ENCODE measurements around the gene DHX58. TPM values are rescaled to one million over a fixed set of nuclear protein-coding genes. Genes with fewer than 3 reads are reported as not detected.

The DHX58 gene
- total RNA-seq, 4 donors from 2014 or later = 1.1 to 4.4 (median 3.1) TPM

- no peaks in the 10 kb centered on the region for H3K9me3 ChIP-seq
- peaks cover 0 to 20% of the 10 kb centered on the region in 2 donors for H3K36me3 ChIP-seq
- H3K4me1 ChIP-seq = peaks cover 20 to 29% of the 10 kb centered on the region in 2 donors
- no peaks in the 10 kb centered on the region for H3K27me3 ChIP-seq
- TF ChIP-seq POLR2A (IDR thresholded peaks at IDR 0.05) (no peak), CTCF (IDR thresholded peaks at IDR 0.05 in 4 of 5, conservative IDR thresholded peaks at IDR 0.05 in 1 of 5) (peak; percentile 82 to 87 (median 86))
- H3K4me3 ChIP-seq = no peak overlapping the region
- intact Hi-C loops (cut with DNase I; ENCODE audit: low total_unique reads) (loop anchor here (1.0 kb wide), 2 partner anchors 50 to 92 kb away; no protein-coding TSS in a partner anchor), in situ Hi-C loops (cut with MboI; ENCODE audit: low sequenced_read_pairs in 4 of 4) (loop anchor here (5.0 to 10.0 kb wide), 4 partner anchors 52 to 155 kb away; partner anchors contain the start of genes CNP (in 2 of the 4) and NKIRAS2 (in 2 of the 4))
- peak; percentile 43 to 69 for ATAC-seq
- DNase-seq = peak; percentile 62 to 83
- H3K27ac ChIP-seq = no peak overlapping the region
Observed at GRCh38 chr17:42116705-42117396, 4.3 kb upstream of the DHX58 start.

GRCh38 chr17:42114118-42114517 is 1.6 kb upstream of the DHX58 start:
- H3K27ac ChIP-seq = no peak overlapping the region
- TF ChIP-seq POLR2A (IDR thresholded peaks at IDR 0.05) (no peak), CTCF (IDR thresholded peaks at IDR 0.05 in 4 of 5, conservative IDR thresholded peaks at IDR 0.05 in 1 of 5) (no peak)
- no peak overlapping the region for H3K4me3 ChIP-seq
- ATAC-seq = no peak
- intact Hi-C loops (cut with DNase I; ENCODE audit: low total_unique reads) = no loop called here
- DNase-seq = no peak
- peaks cover 0 to 20% of the 10 kb centered on the region in 2 donors for H3K36me3 ChIP-seq
- H3K9me3 ChIP-seq = no peaks in the 10 kb centered on the region
- in situ Hi-C loops (cut with MboI; ENCODE audit: low sequenced_read_pairs in 4 of 4) = loop anchor here (5.0 to 10.0 kb wide), 4 partner anchors 49 to 149 kb away; partner anchors contain the start of genes CNP (in 2 of the 4) and NKIRAS2 (in 2 of the 4)
- H3K27me3 ChIP-seq = no peaks in the 10 kb centered on the region
- peaks cover 15 to 16% of the 10 kb centered on the region in 2 donors for H3K4me1 ChIP-seq

GRCh38 chr17:42113293-42114069 is 967 bp upstream of the DHX58 start:
- DNase-seq (no peak), ATAC-seq (no peak)
- in situ Hi-C loops (cut with MboI; ENCODE audit: low sequenced_read_pairs in 4 of 4) = loop anchor here (5.0 to 10.0 kb wide), 4 partner anchors 49 to 149 kb away; partner anchors contain the start of genes CNP (in 2 of the 4) and NKIRAS2 (in 2 of the 4)
- H3K36me3 ChIP-seq = peaks cover 0 to 20% of the 10 kb centered on the region in 2 donors
- TF ChIP-seq CTCF (IDR thresholded peaks at IDR 0.05 in 4 of 5, conservative IDR thresholded peaks at IDR 0.05 in 1 of 5) (no peak), POLR2A (IDR thresholded peaks at IDR 0.05) (no peak)
- no peaks in the 10 kb centered on the region for H3K27me3 ChIP-seq
- peak overlapping the region in 1 of 4 donors; percentile 65 for H3K4me3 ChIP-seq
- intact Hi-C loops (cut with DNase I; ENCODE audit: low total_unique reads) = loop anchor here (2.0 kb wide), 1 partner anchor 147 kb away; the partner anchor contains the start of gene CNP
- no peaks in the 10 kb centered on the region for H3K9me3 ChIP-seq
- peaks cover 15 to 16% of the 10 kb centered on the region in 2 donors for H3K4me1 ChIP-seq
- H3K27ac ChIP-seq = peak overlapping the region; percentile 85 to 93 (median 87)

- no peaks in the 10 kb centered on the region for H3K9me3 ChIP-seq
- peaks cover 16 to 20% of the 10 kb centered on the region in 2 donors for H3K4me1 ChIP-seq
- no peak for DNase-seq
- H3K36me3 ChIP-seq = peaks cover 0 to 9% of the 10 kb centered on the region in 2 donors
- H3K27ac ChIP-seq = peak overlapping the region; percentile 85 to 93 (median 87)
- TF ChIP-seq POLR2A (IDR thresholded peaks at IDR 0.05) (no peak), CTCF (IDR thresholded peaks at IDR 0.05 in 4 of 5, conservative IDR thresholded peaks at IDR 0.05 in 1 of 5) (no peak)
- intact Hi-C loops (cut with DNase I; ENCODE audit: low total_unique reads) = loop anchor here (2.0 kb wide), 1 partner anchor 145 kb away; the partner anchor contains the start of gene CNP
- peak; percentile 42 to 46 for ATAC-seq
- peak overlapping the region; percentile 52 to 66 (median 64) for H3K4me3 ChIP-seq
- in situ Hi-C loops (cut with MboI; ENCODE audit: low sequenced_read_pairs in 4 of 4) = loop anchor here (5.0 to 10.0 kb wide), 4 partner anchors 47 to 147 kb away; partner anchors contain the start of genes CNP (in 2 of the 4) and NKIRAS2 (in 2 of the 4)
- H3K27me3 ChIP-seq = no peaks in the 10 kb centered on the region
Observed at GRCh38 chr17:42111871-42112551, 503 bp downstream of the DHX58 start.

All from gastrocnemius medialis (tissue), 4 donors.